ENCODE measurements around the gene TRMT61A. TPM values are rescaled to one million over a fixed set of nuclear protein-coding genes. Genes with fewer than 3 reads are reported as not detected.

Gene TRMT61A
- total RNA-seq, 1 donor from 2014 or later: 14.4 TPM

DNA sequence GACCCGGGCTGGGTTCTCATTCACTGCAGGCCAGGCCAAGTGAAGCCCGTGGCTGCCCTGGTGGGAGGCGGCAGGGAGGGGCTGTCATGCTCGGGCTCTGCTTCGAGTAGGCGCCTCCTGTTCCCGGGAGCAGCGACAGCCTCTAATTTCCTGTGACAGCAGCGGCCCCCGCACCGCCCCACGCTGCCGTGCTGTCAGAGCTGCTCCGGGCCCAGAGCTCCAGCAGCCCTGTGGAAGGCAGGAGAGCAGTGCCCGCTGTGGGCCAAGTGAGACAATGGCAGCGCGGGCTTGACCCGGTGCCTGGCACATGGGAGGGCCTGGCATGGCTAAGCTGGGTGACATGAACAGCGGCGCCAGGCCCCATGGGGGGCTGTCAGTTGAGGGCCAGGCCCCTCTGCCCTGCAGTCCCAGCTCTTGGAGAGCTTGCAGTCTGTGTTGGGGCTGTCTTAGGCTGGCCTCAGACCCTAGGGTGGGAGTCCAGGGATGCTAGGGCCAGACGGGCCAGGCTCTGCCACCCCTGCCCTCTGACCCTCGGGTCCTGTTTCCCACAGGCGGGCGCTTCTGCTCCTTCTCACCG lies 5.1 kb downstream of the TRMT61A start:
- no peak for DNase-seq (ENCODE audit: low read depth)

DNA sequence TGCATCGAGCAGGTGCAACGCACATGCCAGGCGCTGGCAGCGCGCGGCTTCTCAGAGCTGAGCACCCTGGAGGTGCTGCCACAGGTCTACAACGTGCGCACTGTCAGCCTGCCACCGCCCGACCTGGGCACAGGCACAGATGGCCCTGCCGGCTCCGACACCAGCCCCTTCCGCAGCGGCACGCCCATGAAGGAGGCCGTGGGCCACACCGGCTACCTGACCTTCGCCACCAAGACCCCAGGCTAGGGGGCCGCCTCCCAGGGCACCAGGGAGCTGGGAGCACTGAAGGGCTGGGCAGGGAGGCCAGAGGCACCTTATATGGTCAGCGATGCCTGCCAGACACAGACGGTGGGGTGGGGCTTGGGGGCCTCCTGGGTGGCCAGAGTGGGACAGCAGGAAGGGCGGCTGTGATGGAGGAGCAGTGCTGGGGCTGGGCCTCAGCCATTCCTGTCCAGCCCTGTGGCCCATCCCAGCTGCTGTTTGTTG lies 5.6 kb downstream of the TRMT61A start:
- DNase-seq (ENCODE audit: low read depth): no peak

DNA sequence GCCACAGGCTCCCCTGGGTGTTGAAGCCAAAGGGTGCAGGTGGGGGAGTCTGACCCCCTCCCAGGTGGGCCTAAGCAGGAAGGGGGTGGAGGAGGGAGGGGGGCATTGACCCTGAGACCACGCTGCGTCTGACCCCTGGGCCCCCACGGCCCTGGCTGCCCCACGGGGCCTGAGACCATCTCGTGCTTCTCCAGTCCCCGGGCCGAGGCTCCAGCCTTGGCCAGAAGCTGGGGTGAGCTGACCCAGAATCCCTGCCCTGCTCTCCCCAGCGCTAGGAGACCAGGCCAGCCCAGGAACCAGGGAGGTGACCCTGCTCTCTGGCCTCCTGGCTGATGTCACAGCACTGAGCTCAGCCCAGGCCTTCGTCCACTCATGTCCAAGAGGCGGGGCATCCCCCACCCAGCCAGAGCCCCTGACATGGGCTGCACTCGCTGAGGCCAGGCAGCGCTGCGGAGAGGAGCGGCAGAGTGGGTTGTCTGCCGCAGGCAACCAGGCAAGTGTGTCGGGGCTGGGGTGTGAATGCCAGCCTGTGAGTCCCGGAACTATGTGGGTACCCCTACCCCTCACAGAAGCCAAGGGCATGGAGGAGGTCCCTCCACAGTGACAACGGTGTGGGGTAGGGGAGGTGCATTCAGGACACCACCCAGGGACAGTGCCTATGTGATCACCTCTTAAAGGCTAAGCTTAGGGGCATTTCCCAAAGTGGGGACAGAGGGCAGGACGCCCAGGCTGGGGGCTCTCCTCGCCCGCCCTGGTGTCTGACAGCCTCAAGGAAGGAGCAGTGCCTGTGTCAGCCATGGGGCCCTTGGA lies 6.3 kb downstream of the TRMT61A start:
- DNase-seq (ENCODE audit: low read depth): no peak

- no peak for DNase-seq (ENCODE audit: low read depth)
Measured at GRCh38 chr14:103535891-103536565, 7.0 kb downstream of the TRMT61A start.

DNA sequence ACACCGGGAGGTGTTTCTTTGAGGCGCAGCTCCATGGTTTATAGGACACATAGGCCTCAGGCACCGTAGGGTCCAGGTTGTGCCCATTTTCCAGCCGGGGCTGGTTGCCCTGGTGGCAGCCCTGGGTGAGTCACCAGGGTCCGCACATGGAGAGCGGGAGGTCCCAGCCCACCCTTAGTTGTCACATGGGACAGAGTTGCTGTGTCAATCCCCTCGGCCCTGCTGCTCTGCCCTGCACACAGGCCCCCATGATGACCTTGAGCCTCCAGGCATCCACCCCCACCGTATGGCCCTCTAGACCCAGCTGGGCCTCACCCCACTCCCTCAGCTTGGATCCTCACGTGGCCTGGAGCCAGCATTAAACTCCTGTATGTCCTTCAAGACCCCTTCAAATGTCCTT lies 7.7 kb downstream of the TRMT61A start:
- DNase-seq (ENCODE audit: low read depth): no peak

GRCh38 chr14:103537175-103537990 lies 8.4 kb downstream of the TRMT61A start:
- peak; percentile 91 for DNase-seq (ENCODE audit: low read depth)

DNA sequence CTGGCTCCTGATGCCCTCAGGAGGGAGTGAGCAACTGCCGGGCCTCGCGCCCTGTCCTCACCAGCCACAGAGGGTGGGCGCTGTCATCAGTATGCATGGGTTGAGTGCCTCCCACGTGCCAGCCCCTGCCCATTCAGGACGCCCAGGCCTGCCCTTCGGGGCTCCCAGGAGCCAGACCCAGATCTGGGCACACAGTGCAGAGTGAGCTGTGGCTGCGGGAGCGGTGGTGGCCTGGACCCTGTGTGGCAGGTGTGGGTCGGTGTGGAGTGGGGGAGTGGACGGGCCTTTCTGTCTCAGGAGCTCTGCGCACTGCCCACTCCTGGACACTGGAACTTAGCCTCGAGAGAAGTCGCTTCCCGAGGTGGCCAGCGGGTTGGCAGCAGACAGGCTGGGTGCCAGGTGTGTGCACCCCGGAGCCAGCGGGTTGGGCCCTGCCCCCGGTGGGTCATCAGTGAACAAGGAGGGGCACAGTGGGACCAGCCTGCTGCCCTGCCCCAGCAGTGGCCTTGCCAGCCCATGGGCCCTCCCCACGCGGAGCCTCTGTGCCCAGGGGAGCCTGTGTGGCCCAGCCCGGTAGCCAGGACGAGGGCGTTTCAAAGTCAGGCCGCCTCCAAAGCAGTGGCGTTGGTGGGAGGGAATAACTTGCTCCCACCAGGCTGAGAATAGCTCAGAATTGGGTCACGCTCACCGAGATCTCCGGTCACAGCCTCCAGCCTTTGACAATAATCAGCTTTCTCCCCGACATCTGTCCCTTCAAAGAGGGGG lies 9.5 kb downstream of the TRMT61A start:
- peak; percentile 72 for DNase-seq (ENCODE audit: low read depth)

DNA sequence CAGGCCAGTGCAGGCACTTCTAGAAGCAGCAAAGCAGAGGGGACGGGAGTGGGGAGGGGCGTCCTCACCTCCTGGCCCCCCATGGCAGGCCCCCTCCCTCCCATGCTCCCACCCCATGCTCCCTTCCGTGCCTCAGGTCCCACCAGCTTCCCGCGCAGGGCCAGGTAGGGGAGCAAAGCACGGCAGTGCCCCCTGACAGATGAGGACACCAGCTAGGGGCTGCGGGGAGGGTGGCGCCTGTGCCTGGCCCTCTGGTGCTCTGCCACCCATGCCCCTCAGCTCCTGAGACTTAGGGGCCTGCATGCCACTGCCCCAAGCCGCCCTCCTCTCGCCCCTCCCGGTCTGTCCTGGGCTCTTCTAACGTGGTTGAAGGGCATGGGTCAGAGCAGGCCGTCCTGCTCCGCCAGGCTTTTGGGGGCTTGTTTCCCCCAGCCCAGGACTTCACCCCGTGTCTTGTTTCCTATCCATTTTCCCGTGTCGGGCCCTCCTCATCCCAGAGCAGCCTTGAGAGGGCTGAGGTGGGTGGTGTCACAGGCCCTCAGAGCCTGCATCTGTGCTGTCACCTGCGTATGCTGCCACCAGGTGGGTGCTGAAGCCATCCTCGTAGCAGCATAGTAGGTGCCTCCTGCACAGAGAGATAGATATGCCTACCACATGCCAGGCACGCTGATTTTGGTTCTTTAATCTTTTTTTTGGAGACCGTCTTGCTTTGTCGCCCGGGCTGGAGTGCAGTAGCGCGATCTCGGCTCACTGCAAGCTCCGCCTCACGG lies 10.2 kb downstream of the TRMT61A start:
- no peak for DNase-seq (ENCODE audit: low read depth)

DNA sequence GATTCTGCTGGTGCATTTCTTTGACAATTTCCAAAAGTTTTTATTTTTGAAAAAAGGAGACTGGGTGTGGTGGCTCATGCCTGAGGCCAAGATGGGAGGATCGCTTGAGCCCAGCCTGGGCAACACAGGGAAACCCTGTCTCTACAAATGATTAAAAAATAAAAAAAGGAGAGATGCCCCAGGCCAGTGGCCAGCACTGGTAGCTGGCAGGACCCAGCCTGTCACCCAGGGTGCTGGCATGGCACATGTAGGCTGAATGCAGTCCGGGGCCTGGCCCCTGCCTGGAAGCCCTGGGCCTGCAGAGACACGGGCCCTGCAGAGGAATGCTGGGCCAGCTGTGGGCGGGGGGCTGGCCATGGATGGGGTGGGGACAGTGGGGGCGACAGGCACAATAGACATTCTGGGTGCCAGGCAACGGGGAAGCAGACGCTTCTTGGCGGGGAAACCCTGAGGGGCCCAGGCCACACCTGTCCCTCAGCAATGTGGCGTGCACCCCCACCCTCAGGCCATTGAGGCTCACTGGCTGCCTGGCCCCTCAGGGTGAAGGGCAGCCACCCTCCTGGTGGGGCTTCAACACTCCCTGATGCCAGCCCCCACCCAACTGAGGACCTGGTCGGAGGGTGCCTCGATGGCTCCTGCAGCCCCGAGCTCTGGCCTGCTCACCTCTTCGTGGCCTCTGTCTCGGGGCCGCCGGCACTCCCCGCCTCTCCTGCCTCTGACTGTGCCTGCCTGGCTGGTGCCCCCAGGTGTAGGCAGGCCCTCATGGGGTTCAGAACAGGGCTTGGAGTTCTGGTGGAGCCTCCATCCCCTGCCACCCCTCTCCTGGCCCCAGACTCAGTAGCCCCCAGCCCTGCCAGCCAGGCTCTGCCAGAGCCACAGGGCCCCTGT lies 12.1 kb downstream of the TRMT61A start:
- DNase-seq (ENCODE audit: low read depth): peak; percentile 68

- peak; percentile 43 for DNase-seq (ENCODE audit: low read depth)
Measured at GRCh38 chr14:103541709-103542604, 13.0 kb downstream of the TRMT61A start.

DNA sequence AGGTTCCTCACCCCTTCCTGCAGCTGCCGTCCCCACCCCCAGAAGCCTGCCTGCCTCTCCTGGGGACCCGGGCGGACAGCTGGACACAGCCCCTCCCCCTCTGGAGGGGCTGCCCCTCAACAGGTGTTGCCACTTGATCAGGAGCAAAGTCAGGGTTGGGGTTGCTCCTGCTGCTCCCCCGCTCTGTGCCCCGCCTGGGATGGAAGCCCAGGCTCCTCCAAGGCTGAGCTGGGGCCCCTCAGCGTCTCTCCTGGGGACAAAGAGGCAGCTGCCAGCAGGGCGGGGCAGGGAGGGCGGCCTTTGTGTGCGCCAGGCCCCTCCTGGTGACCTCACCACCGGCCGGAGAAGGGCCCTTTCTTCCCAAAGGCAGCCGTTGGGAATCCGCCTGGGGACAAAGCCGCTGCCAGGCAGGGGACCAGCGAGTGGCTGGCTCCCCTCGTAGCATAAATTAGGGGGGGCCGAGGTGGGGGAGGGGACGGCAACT lies 13.7 kb downstream of the TRMT61A start:
- DNase-seq (ENCODE audit: low read depth): peak; percentile 99

DNA sequence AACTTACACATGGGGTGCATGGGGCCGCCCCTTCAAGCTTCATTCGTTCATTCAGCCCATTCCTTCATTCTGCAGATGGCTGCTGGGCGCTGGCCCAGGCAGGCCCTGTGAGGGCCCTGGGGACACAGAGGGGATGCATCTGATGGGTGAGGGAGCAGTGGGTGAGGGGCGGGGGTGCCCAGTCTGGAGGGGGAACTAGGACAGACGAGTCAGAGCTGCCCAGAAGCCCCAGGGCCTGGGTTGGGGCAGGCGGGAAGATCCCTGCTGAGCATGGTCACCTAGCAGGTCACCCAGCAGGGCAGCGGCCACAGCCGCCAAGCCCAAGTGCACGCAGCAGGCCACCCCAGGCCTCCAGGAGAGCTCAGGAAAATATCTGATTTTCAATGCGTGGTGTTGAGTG lies 14.1 kb downstream of the TRMT61A start:
- no peak for DNase-seq (ENCODE audit: low read depth)

- peak; percentile 89 for DNase-seq (ENCODE audit: low read depth)
Measured at GRCh38 chr14:103543721-103544387, 14.9 kb downstream of the TRMT61A start.

GRCh38 chr14:103544388-103545218 lies 15.6 kb downstream of the TRMT61A start:
- DNase-seq (ENCODE audit: low read depth): no peak

DNA sequence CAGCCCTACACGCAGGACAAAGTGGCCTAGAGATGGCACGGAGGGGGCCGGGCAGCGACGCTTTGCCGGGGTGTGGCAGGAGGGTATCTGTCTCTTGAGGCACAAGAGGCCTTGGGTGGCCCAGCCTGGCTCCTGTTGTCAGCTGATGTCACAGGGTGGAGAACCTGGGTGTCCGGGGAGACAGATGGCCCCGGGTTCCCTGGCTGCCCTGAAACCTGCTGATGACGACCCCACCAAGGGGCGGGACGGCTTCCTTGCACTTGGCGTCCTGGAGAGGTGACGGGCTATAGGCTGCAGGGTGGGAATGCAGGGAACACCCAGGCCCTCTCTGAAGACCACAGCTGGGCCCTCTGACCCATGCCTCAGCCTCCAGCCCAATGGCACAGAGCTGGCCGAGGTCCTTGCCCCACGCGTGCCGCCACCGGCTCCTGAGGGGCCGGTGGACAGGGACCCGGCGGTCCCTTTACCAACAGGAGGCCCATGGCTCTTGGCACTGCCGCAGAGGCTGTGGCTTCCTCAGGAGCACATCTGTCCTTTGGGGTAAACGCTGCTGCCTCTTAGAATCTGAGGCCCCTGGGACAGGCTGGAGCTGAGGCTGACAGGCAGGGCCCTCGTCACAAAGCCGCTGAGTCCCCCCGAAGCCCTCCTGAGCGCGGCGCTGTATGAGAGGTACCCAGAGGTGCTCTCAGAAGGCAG lies 16.4 kb downstream of the TRMT61A start:
- no peak for DNase-seq (ENCODE audit: low read depth)

Measured in myocyte (in vitro differentiated cells).